ENCODE data around the gene MACROD2. TPM values are rescaled to one million over a fixed set of nuclear protein-coding genes. Genes with fewer than 3 reads are reported as not detected.
A peak's percentile ranks its signal among the peaks of the same experiment; 100 is the strongest.

Gene MACROD2
- polyA plus RNA-seq, 1 donor (not counting 4 experiments of a cell fraction or from before 2014, with no cell fraction given), result 0.71 TPM

GRCh38 chr20:15240801-15241200 is 1245.5 kb downstream of the MACROD2 start:
- Histone ChIP-seq H3K36me3 (ENCODE audit: control insufficient read depth in 2 of 2, extremely low read depth in 1 of 2, insufficient read depth in 2 of 2, low read length in 2 of 2) (no peaks in the 10 kb centered on the region), H3K9ac (ENCODE audit: control insufficient read depth, extremely low read depth, insufficient read depth, low read length) (no peak overlapping the region), H3K9me1 (ENCODE audit: control insufficient read depth, extremely low read depth, insufficient read depth, low read length) (no peaks in the 10 kb centered on the region), H3K79me2 (ENCODE audit: control insufficient read depth, insufficient read depth, low read length) (no peaks in the 10 kb centered on the region), H3K4me2 (ENCODE audit: control insufficient read depth, extremely low read depth, insufficient read depth, low read depth, low read length) (no peak overlapping the region), H3K4me3 (ENCODE audit: control insufficient read depth in 2 of 3, extremely low read depth in 1 of 3, insufficient read depth in 2 of 3, low read depth in 1 of 3, low read length in 3 of 3) (no peak overlapping the region), H2AFZ (ENCODE audit: control insufficient read depth, low read length) (peak overlapping the region; percentile 36), H3K9me3 (ENCODE audit: control insufficient read depth, low read depth, low read length) (no peaks in the 10 kb centered on the region), H3K4me1 (ENCODE audit: control insufficient read depth, extremely low read depth, insufficient read depth, low read length) (peaks cover 5% of the 10 kb centered on the region), H4K20me1 (ENCODE audit: control insufficient read depth, extremely low read depth, insufficient read depth, low read length) (no peaks in the 10 kb centered on the region), H3K27me3 (ENCODE audit: control insufficient read depth, extremely low read depth, insufficient read depth, low read length) (no peaks in the 10 kb centered on the region), H3K27ac (ENCODE audit: control insufficient read depth, insufficient read depth, low read length) (no peak overlapping the region)
- FAIRE-seq, result no peak
- TF ChIP-seq, protein P1, sequence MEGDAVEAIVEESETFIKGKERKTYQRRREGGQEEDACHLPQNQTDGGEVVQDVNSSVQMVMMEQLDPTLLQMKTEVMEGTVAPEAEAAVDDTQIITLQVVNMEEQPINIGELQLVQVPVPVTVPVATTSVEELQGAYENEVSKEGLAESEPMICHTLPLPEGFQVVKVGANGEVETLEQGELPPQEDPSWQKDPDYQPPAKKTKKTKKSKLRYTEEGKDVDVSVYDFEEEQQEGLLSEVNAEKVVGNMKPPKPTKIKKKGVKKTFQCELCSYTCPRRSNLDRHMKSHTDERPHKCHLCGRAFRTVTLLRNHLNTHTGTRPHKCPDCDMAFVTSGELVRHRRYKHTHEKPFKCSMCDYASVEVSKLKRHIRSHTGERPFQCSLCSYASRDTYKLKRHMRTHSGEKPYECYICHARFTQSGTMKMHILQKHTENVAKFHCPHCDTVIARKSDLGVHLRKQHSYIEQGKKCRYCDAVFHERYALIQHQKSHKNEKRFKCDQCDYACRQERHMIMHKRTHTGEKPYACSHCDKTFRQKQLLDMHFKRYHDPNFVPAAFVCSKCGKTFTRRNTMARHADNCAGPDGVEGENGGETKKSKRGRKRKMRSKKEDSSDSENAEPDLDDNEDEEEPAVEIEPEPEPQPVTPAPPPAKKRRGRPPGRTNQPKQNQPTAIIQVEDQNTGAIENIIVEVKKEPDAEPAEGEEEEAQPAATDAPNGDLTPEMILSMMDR (optimal IDR thresholded peaks at IDR 0.05 in 1 of 3, IDR thresholded peaks at IDR 0.05 in 1 of 3, conservative IDR thresholded peaks at IDR 0.05 in 1 of 3; ENCODE audit: extremely low read depth in 1 of 3, insufficient read depth in 2 of 3, low read length in 3 of 3), result no peak
- no peak for TF ChIP-seq EZH2 (IDR thresholded peaks at IDR 0.05; ENCODE audit: low read length)
- dilution Hi-C loops (cut with MboI; ENCODE audit: extremely low pct_ligation_motif_present, low sequenced_read_pairs), result no loop called here
- DNase-seq (ENCODE audit: low read depth, low spot score), result no peak

DNA sequence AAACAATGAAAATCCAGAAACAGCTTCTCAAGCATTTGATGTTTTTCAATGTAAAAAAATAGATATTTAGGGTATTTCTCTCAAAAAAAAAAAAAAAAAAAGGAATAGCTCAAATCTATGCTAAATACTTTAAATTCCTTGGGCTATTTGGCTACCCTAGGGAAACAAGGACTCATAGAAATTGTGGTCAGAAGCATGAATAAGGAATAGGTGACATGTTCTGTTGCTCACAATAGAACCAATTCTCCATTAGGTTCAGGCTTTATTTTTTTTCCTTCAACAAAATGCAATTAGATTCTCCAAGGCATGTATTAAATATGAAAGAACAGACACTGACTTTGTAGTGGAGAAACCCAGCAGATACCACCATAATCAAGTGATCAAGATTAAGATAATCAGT is 1246.4 kb downstream of the MACROD2 start:
- no peaks in the 10 kb centered on the region for H3K79me2 ChIP-seq (ENCODE audit: control insufficient read depth, insufficient read depth, low read length)
- TF ChIP-seq, protein P1 (optimal IDR thresholded peaks at IDR 0.05 in 1 of 3, IDR thresholded peaks at IDR 0.05 in 1 of 3, conservative IDR thresholded peaks at IDR 0.05 in 1 of 3; ENCODE audit: extremely low read depth in 1 of 3, insufficient read depth in 2 of 3, low read length in 3 of 3), result no peak
- no peak for TF ChIP-seq EZH2 (IDR thresholded peaks at IDR 0.05; ENCODE audit: low read length)
- dilution Hi-C loops (cut with MboI; ENCODE audit: extremely low pct_ligation_motif_present, low sequenced_read_pairs), result no loop called here
- no peak overlapping the region for H3K4me2 ChIP-seq (ENCODE audit: control insufficient read depth, extremely low read depth, insufficient read depth, low read depth, low read length)
- peaks cover 9% of the 10 kb centered on the region for H3K4me1 ChIP-seq (ENCODE audit: control insufficient read depth, extremely low read depth, insufficient read depth, low read length)
- FAIRE-seq, result no peak
- H3K36me3 ChIP-seq (ENCODE audit: control insufficient read depth in 2 of 2, extremely low read depth in 1 of 2, insufficient read depth in 2 of 2, low read length in 2 of 2), result no peaks in the 10 kb centered on the region
- H4K20me1 ChIP-seq (ENCODE audit: control insufficient read depth, extremely low read depth, insufficient read depth, low read length), result no peaks in the 10 kb centered on the region
- no peaks in the 10 kb centered on the region for H3K9me1 ChIP-seq (ENCODE audit: control insufficient read depth, extremely low read depth, insufficient read depth, low read length)
- H3K27me3 ChIP-seq (ENCODE audit: control insufficient read depth, extremely low read depth, insufficient read depth, low read length), result no peaks in the 10 kb centered on the region
- H3K9me3 ChIP-seq (ENCODE audit: control insufficient read depth, low read depth, low read length), result no peaks in the 10 kb centered on the region
- DNase-seq (ENCODE audit: low read depth, low spot score), result no peak
- H2AFZ ChIP-seq (ENCODE audit: control insufficient read depth, low read length), result no peak overlapping the region
- H3K4me3 ChIP-seq (ENCODE audit: control insufficient read depth in 2 of 3, extremely low read depth in 1 of 3, insufficient read depth in 2 of 3, low read depth in 1 of 3, low read length in 3 of 3), result no peak overlapping the region
- H3K27ac ChIP-seq (ENCODE audit: control insufficient read depth, insufficient read depth, low read length), result no peak overlapping the region
- H3K9ac ChIP-seq (ENCODE audit: control insufficient read depth, extremely low read depth, insufficient read depth, low read length), result no peak overlapping the region
